Smooth muscle cell (in vitro differentiated cells): ENCODE data around the gene IRF2BP2. TPM values are rescaled to one million over a fixed set of nuclear protein-coding genes. Genes with fewer than 3 reads are reported as not detected.

Source experiments
- DNase-seq: peaks from one replicate; lab custom pipeline; 2025; ENCODE audit not compliant: unreplicated experiment; lab: John Stamatoyannopoulos, UW
- H2AFZ ChIP-seq: fragments of 200-600 bp; sonication (generic); 2 replicates; pipeline ENCODE4 v1.6.0; 2016; ENCODE audit warnings: antibody characterized with exemption, low read depth, mild to moderate bottlenecking
- H3F3A ChIP-seq: fragments of 200-600 bp; sonication (generic); 2 replicates; pipeline ENCODE4 v1.6.0; 2017; ENCODE audit warnings: antibody characterized with exemption, low read depth
- H3K27ac ChIP-seq: fragments of 200-600 bp; sonication (generic); 2 replicates; pipeline ENCODE4 v1.5.1; 2016; ENCODE audit warnings: low read depth, mild to moderate bottlenecking
- H3K27me3 ChIP-seq: fragments of 200-600 bp; sonication (generic); 2 replicates; pipeline ENCODE4 v1.6.1; 2016; ENCODE audit warnings: low read depth, mild to moderate bottlenecking
- H3K36me3 ChIP-seq: fragments of 200-600 bp; sonication (generic); 2 replicates; pipeline ENCODE4 v1.5.1; 2016; ENCODE audit warnings: low read depth
- H3K4me1 ChIP-seq: fragments of 200-600 bp; sonication (generic); 2 replicates; pipeline ENCODE4 v1.5.1; 2016; ENCODE audit warnings: low read depth
- H3K4me2 ChIP-seq: fragments of 200-600 bp; sonication (generic); 2 replicates; pipeline ENCODE4 v1.6.0; 2016; ENCODE audit warnings: mild to moderate bottlenecking
- H3K4me3 ChIP-seq: fragments of 200-600 bp; sonication (generic); 2 replicates; pipeline ENCODE4 v1.5.1; 2016; ENCODE audit warnings: mild to moderate bottlenecking
- H3K79me2 ChIP-seq: fragments of 200-600 bp; sonication (generic); 2 replicates; pipeline ENCODE4 v1.6.0; 2016; ENCODE audit warnings: low read depth, mild to moderate bottlenecking
- H3K9ac ChIP-seq: fragments of 200-600 bp; sonication (generic); 2 replicates; pipeline ENCODE4 v1.6.0; 2016; ENCODE audit warnings: low read depth
- H3K9me3 ChIP-seq: fragments of 200-600 bp; sonication (generic); replicated peaks from 2 replicates; pipeline ENCODE4 v1.5.1; 2016; ENCODE audit warnings: low read depth
- H4K20me1 ChIP-seq: fragments of 200-600 bp; sonication (generic); 2 replicates; pipeline ENCODE4 v1.6.0; 2016; ENCODE audit warnings: low read depth
- CTCF ChIP-seq: fragments of 200-600 bp; sonication (generic); IDR thresholded peaks from 2 replicates; pipeline ENCODE4 v1.5.1; 2017; ENCODE audit warnings: borderline replicate concordance, mild to moderate bottlenecking, antibody characterized with exemption; ENCODE audit not compliant: insufficient read depth, poor library complexity, severe bottlenecking
- WGBS: methylation state at CpG from one replicate; pipeline ENCODE4 v1.1.7; 2016; ENCODE audit warnings: low lambda C conversion rate; 5-methylcytosine and 5-hydroxymethylcytosine counted together
- polyA plus RNA-seq: library from polyadenylated mRNA; unstranded; fragments of >200 nt; fragmentation: Nextera tagmentation; extraction: Ambion mirVana; gene quantifications from 2 replicates; pipeline ENCODE4 v1.2.1, GENCODE V29; 2016
- total RNA-seq: library from RNA; depleted of rRNA; stranded (reverse); fragments of >200 nt; gene quantifications from 2 replicates; pipeline ENCODE4 v1.2.3, GENCODE V29; 2014

The IRF2BP2 gene
- total and polyA plus RNA-seq, 2 experiments from 2014 or later: 40.3 to 89.5 TPM

DNA sequence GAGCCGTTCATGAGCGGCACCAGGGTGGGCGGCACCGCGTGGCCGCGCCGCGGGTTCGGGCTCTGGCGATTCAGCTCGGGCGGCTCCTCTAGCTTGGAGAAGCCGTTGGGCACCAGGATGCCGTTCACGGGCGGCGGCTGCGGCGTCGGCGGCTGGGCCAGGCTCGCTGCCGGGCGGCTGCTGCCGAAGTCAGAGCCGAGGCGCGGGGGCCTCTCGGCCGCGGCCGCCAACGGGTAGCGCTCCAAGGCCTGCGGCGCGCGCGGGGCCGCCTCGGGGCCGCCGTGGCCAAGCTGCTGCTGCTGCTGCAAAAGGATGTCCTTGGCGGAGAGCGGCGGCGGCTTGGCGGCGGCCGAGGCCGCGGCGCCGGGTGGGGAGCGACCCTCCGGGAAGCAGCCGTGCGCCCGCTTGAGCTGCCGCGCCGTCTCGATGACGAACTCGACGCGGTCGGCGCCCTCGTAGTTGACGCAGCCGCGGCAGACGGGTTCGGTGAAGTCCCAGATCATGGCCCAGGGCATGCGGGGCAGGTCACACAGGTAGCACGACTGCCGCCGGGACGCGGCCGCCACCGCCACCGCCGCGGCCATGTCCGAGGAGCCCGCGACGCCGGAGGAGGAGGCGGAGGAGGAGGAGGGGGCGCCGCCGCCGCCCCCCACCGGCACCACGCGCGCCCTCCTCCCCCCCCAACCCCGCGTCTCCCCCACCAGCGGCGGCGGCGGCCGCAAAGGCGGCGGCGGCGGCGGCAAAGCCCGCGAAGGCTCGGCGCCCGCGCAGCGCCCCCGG, 877 bp downstream of the IRF2BP2 start:
- Histone ChIP-seq H3K9me3 (no peaks in the 10 kb centered on the region), H3K4me3 (peak overlapping the region; percentile 82), H3K4me1 (peaks cover 49% of the 10 kb centered on the region), H4K20me1 (peaks cover 46% of the 10 kb centered on the region), H3K27me3 (no peaks in the 10 kb centered on the region), H3K9ac (peak overlapping the region; percentile 90), H3F3A (peaks cover 50% of the 10 kb centered on the region), H3K79me2 (peaks cover 48% of the 10 kb centered on the region), H3K27ac (peak overlapping the region; percentile 97), H3K4me2 (peak overlapping the region; percentile 99), H3K36me3 (no peaks in the 10 kb centered on the region), H2AFZ (no peak overlapping the region)
- whole genome bisulfite sequencing: under 1% methylated on average over 53 of the region's 121 CpGs
- DNase-seq: no peak
- TF ChIP-seq CTCF: no peak

DNA sequence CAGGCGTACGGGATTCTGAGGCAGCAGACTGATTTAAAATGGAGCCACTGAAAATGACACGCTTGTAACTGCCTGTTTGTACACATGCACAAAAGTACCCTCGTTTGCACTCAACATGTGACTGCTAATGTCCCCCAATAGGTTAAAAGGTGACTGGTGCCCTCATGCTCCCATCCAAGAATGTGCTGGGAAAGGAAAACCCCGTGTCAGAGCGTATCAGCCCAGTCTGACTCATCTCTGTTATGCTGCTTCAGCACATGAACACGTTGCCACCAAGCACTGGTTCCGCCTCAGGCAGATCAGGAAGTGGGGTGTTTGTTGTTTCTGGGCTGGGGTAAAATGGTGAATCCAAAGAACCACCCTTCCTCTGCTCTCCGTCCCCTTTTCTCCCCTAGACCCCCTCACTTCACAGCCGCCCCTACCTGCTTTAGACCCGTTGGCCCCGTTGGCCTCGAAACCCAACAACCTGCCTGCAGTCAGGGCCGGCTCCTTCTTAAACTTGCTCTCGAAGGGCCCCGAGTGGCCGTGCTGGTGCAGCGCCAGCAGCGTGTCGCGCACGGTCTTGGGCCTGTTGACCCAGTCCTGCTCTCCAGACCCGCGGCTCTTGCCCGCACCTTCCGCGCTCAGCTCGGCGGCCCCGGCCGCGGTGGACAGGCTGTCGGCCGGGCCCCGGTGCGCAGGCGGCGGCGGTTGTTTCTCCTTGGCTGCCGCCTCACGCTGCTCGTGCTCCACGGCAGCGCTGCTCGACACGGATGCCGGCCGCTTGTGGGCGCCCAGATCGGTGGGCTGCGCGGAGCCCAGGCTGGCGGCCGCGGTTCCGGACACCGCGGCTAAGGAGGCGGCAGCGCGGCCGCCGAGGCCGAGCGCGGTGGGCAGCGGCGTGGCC, 1.7 kb downstream of the IRF2BP2 start:
- Histone ChIP-seq H3K4me3 (peak overlapping the region; percentile 82), H4K20me1 (peaks cover 46% of the 10 kb centered on the region), H3K4me2 (peak overlapping the region; percentile 99), H3K79me2 (peaks cover 56% of the 10 kb centered on the region), H3F3A (peaks cover 47% of the 10 kb centered on the region), H3K27me3 (no peaks in the 10 kb centered on the region), H3K9me3 (no peaks in the 10 kb centered on the region), H3K27ac (peak overlapping the region; percentile 97), H2AFZ (no peak overlapping the region), H3K9ac (peak overlapping the region; percentile 90), H3K4me1 (peaks cover 49% of the 10 kb centered on the region), H3K36me3 (no peaks in the 10 kb centered on the region)
- no peak for TF ChIP-seq CTCF
- WGBS: 2% methylated on average over 64 of the region's 68 CpGs
- DNase-seq: no peak

DNA sequence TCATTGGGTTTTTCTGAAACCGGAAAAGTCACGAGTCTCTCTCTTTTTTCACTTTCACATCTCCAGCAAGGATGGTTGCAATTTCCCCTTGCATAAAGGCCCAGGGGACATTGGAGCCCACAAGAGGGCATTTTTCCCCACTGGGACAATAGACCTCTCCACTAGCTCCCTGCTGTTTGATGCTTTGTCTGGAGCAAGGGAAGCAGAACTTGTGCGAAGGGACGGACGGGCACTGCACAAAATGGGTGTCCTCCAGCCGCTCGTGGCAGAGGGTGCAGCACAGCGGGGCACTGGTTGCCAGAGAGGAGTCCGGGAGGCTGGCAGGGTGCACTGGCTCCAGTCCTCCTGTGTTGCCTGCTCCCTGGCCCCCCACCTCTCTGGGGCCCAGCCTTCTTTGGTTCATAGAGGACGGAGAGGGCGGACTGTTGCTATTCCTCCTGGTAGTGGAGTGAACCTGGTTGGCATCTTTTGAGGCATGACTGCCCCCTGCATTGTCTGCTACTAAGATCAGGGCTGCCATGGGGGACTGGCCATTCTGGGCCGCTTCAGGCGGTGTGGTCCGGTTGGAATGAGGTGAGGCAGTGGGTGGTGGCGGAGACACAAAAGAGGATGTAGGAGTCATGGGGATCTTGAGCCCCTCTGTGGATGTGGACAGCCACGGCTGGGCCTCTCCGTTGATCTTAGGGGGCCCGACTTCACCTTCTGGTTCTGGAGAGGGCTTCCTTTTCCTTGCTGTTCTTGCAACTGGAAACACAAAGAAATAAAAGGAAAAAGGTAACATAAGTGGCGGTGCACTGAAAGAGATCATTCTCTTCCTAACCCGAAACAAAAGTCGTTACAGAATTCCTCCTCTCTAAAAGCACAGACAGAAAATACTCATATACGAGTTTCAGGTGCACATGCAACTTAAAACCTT, 2.6 kb downstream of the IRF2BP2 start:
- Histone ChIP-seq H3K9ac (peak overlapping the region; percentile 90), H3F3A (peaks cover 44% of the 10 kb centered on the region), H2AFZ (no peak overlapping the region), H4K20me1 (peaks cover 46% of the 10 kb centered on the region), H3K4me3 (peak overlapping the region; percentile 82), H3K4me2 (peak overlapping the region; percentile 99), H3K36me3 (no peaks in the 10 kb centered on the region), H3K9me3 (no peaks in the 10 kb centered on the region), H3K4me1 (peaks cover 49% of the 10 kb centered on the region), H3K79me2 (peaks cover 63% of the 10 kb centered on the region), H3K27ac (peak overlapping the region; percentile 97), H3K27me3 (no peaks in the 10 kb centered on the region)
- DNase-seq: no peak
- 17% methylated on average over 22 of the region's 22 CpGs for WGBS
- TF ChIP-seq CTCF: peak; percentile 5
